Keratinocyte (primary cell): ENCODE results near the gene CALCB. TPM values are rescaled to one million over a fixed set of nuclear protein-coding genes. Genes with fewer than 3 reads are reported as not detected.

Experiments
- DNase-seq: peaks from one replicate; pipeline ENCODE4 v3.0.0-alpha.2; 2011; ENCODE audit warnings: low read depth, missing footprints, low spot score
- FAIRE-seq: peaks from 2 replicates; lab custom pipeline; 2011; peaks lifted over from hg19 to GRCh38; lab: Jason Lieb, UNC
- H2AFZ ChIP-seq: 2 replicates; pipeline ENCODE4 v1.6.0; 2012; ENCODE audit warnings: low read length, control low read depth, inconsistent platforms; ENCODE audit not compliant: control insufficient read depth
- H3K27ac ChIP-seq: 2 replicates; pipeline ENCODE4 v1.5.1; 2011; ENCODE audit warnings: low read length; ENCODE audit not compliant: control insufficient read depth, insufficient read depth
- H3K27me3 ChIP-seq: 3 replicates; pipeline ENCODE4 v1.6.0; 2011; ENCODE audit warnings: low read length; ENCODE audit not compliant: control insufficient read depth, insufficient read depth; ENCODE audit errors: extremely low read depth
- H3K36me3 ChIP-seq, 2 experiments: 2 replicates in 1 of 2; 3 replicates in 1 of 2; pipeline ENCODE4 v1.5.1; 2011; ENCODE audit warnings: low read length in 2 of 2, mild to moderate bottlenecking in 1 of 2; ENCODE audit not compliant: control insufficient read depth in 2 of 2, insufficient read depth in 2 of 2; ENCODE audit errors: extremely low read depth in 1 of 2
- H3K4me1 ChIP-seq: 3 replicates; pipeline ENCODE4 v1.5.1; 2011; ENCODE audit warnings: low read length; ENCODE audit not compliant: control insufficient read depth, insufficient read depth; ENCODE audit errors: extremely low read depth
- H3K4me2 ChIP-seq: 3 replicates; pipeline ENCODE4 v1.6.0; 2011; ENCODE audit warnings: low read depth, low read length; ENCODE audit not compliant: control insufficient read depth, insufficient read depth; ENCODE audit errors: extremely low read depth
- H3K4me3 ChIP-seq, 3 experiments: fragments of 200-600 bp in 1 of 3; sonication (generic) in 1 of 3; 2 replicates in 2 of 3; 3 replicates in 1 of 3; pipeline ENCODE4 v1.5.1; 2011 to 2016; ENCODE audit warnings: low read length in 3 of 3, mild to moderate bottlenecking in 3 of 3, control low read depth in 2 of 3, inconsistent platforms in 1 of 3, low read depth in 1 of 3, mixed read lengths in 1 of 3, mixed run types in 1 of 3, moderate library complexity in 1 of 3; ENCODE audit not compliant: control insufficient read depth in 2 of 3, insufficient read depth in 2 of 3; ENCODE audit errors: extremely low read depth in 1 of 3
- H3K79me2 ChIP-seq: 2 replicates; pipeline ENCODE4 v1.6.0; 2012; ENCODE audit warnings: low read length; ENCODE audit not compliant: control insufficient read depth, insufficient read depth
- H3K9ac ChIP-seq: 3 replicates; pipeline ENCODE4 v1.6.0; 2011; ENCODE audit warnings: low read length; ENCODE audit not compliant: control insufficient read depth, insufficient read depth; ENCODE audit errors: extremely low read depth
- H3K9me1 ChIP-seq: 3 replicates; pipeline ENCODE4 v1.6.0; 2011; ENCODE audit warnings: low read length; ENCODE audit not compliant: control insufficient read depth, insufficient read depth; ENCODE audit errors: extremely low read depth
- H3K9me3 ChIP-seq: 2 replicates; pipeline ENCODE4 v1.5.1; 2012; ENCODE audit warnings: low read depth, low read length; ENCODE audit not compliant: control insufficient read depth
- H4K20me1 ChIP-seq: 3 replicates; pipeline ENCODE4 v1.6.0; 2011; ENCODE audit warnings: low read length; ENCODE audit not compliant: control insufficient read depth, insufficient read depth; ENCODE audit errors: extremely low read depth
- EZH2 ChIP-seq: IDR thresholded peaks from one replicate; pipeline ENCODE4 v1.6.1; 2012; ENCODE audit warnings: inconsistent platforms, mild to moderate bottlenecking, low read length, moderate library complexity
- dilution Hi-C: fragments of 300-500 bp; cut with MboI; formaldehyde crosslinking; loops from one replicate; pipeline ENCODE4 v1.7.0; 2020; ENCODE audit warnings: low sequenced_read_pairs; ENCODE audit not compliant: extremely low pct_ligation_motif_present
- polyA plus RNA-seq, 5 experiments: library from polyadenylated mRNA; depleted of rRNA in 3 of 5; stranded (reverse) in 3 of 5; stranded (forward) in 1 of 5; unstranded in 1 of 5; fragments of >200 nt; gene quantifications; 1 replicate in 1 of 5; 2 replicates in 3 of 5; 3 replicates in 1 of 5; pipeline versions ENCODE4 v1.2.1 to v1.2.3, GENCODE V29; 2011 to 2012; ENCODE audit warnings: missing spikeins in 2 of 5, low read depth in 1 of 5, low replicate concordance in 1 of 5
- TF ChIP-seq, protein P1 (sequence below), 3 experiments: IDR thresholded peaks in 1 of 3; conservative IDR thresholded peaks in 1 of 3; optimal IDR thresholded peaks in 1 of 3; 2 replicates in 2 of 3; 3 replicates in 1 of 3; pipeline versions ENCODE3 to v1.5.1; 2011; ENCODE audit warnings: low read length in 3 of 3, mild to moderate bottlenecking in 3 of 3, moderate library complexity in 2 of 3, control low read depth in 1 of 3, inconsistent platforms in 1 of 3; ENCODE audit not compliant: insufficient read depth in 2 of 3; ENCODE audit errors: extremely low read depth in 1 of 3

The CALCB gene
- polyA plus RNA-seq, 1 donor (not counting 4 experiments of a cell fraction or from before 2014, with no cell fraction given) = not detected

DNA sequence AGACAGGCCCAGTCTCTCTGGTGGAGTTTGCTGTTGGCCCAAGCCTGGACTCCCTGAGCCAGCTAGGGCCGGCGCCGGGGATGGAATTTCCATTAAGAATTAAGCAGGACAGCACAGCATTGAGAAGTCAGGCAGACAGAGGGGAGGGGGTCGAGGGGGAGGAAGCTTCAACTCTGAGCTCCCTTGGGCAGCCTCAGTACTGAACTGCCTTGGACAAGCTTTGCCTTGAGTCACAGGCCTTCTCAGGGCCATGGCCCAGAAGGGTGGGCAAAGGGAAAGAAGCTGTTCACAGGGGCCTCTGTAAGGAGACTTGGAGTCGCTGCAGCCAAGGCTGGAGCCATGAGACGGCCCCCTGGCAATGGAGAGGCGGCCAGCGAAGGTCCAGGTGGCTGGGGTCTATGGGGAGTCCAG is 38.7 kb downstream of the CALCB start:
- Histone ChIP-seq H4K20me1 (no peaks in the 10 kb centered on the region), H3K4me1 (peaks cover 10% of the 10 kb centered on the region), H3K4me3 (no peak overlapping the region), H3K4me2 (no peak overlapping the region), H3K36me3 (no peaks in the 10 kb centered on the region), H3K9ac (no peak overlapping the region), H3K9me3 (no peaks in the 10 kb centered on the region), H3K27me3 (peaks cover 13% of the 10 kb centered on the region), H3K79me2 (no peaks in the 10 kb centered on the region), H2AFZ (no peak overlapping the region), H3K27ac (no peak overlapping the region), H3K9me1 (no peaks in the 10 kb centered on the region)
- TF ChIP-seq EZH2 = no peak
- TF ChIP-seq, protein P1, sequence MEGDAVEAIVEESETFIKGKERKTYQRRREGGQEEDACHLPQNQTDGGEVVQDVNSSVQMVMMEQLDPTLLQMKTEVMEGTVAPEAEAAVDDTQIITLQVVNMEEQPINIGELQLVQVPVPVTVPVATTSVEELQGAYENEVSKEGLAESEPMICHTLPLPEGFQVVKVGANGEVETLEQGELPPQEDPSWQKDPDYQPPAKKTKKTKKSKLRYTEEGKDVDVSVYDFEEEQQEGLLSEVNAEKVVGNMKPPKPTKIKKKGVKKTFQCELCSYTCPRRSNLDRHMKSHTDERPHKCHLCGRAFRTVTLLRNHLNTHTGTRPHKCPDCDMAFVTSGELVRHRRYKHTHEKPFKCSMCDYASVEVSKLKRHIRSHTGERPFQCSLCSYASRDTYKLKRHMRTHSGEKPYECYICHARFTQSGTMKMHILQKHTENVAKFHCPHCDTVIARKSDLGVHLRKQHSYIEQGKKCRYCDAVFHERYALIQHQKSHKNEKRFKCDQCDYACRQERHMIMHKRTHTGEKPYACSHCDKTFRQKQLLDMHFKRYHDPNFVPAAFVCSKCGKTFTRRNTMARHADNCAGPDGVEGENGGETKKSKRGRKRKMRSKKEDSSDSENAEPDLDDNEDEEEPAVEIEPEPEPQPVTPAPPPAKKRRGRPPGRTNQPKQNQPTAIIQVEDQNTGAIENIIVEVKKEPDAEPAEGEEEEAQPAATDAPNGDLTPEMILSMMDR (optimal IDR thresholded peaks at IDR 0.05 in 1 of 3, IDR thresholded peaks at IDR 0.05 in 1 of 3, conservative IDR thresholded peaks at IDR 0.05 in 1 of 3; ENCODE audit: extremely low read depth in 1 of 3, insufficient read depth in 2 of 3, low read length in 3 of 3) = no peak
- no peak for DNase-seq
- dilution Hi-C loops = no loop called here
- no peak for FAIRE-seq

DNA sequence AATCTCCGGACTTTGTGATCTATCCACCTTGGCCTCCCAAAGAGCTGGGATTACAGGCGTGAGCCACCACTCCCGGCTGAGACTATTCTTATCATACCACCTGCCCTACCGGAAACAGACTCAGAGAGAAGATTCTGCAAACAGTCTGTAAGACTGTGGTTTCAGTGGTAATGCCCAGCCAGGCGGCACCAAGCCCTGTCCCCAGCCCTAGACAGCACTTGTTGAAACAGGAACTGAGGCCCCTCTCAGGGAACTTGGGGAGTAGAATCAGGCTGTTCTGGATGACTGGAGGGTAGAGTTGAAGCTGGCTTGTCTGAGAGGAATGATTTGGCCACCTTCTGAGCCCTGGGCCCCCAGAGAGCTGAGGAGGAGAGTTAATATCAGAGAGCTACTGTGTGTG is 40.0 kb downstream of the CALCB start:
- Histone ChIP-seq H3K9me1 (no peaks in the 10 kb centered on the region), H3K79me2 (no peaks in the 10 kb centered on the region), H3K27ac (no peak overlapping the region), H4K20me1 (no peaks in the 10 kb centered on the region), H3K4me1 (no peaks in the 10 kb centered on the region), H3K27me3 (peaks cover 13% of the 10 kb centered on the region), H3K4me2 (no peak overlapping the region), H3K9me3 (no peaks in the 10 kb centered on the region), H3K9ac (no peak overlapping the region), H2AFZ (no peak overlapping the region), H3K36me3 (no peaks in the 10 kb centered on the region), H3K4me3 (no peak overlapping the region)
- FAIRE-seq (no peak), DNase-seq (no peak)
- TF ChIP-seq, protein P1 (optimal IDR thresholded peaks at IDR 0.05 in 1 of 3, IDR thresholded peaks at IDR 0.05 in 1 of 3, conservative IDR thresholded peaks at IDR 0.05 in 1 of 3; ENCODE audit: extremely low read depth in 1 of 3, insufficient read depth in 2 of 3, low read length in 3 of 3) = no peak
- no peak for TF ChIP-seq EZH2
- dilution Hi-C loops = no loop called here
